Measurements from ENCODE around the gene NDUFA11. TPM values are rescaled to one million over a fixed set of nuclear protein-coding genes. Genes with fewer than 3 reads are reported as not detected.

Gene NDUFA11
- total and polyA plus RNA-seq, 7 donors = 242 to 450 (median 395) TPM

DNA sequence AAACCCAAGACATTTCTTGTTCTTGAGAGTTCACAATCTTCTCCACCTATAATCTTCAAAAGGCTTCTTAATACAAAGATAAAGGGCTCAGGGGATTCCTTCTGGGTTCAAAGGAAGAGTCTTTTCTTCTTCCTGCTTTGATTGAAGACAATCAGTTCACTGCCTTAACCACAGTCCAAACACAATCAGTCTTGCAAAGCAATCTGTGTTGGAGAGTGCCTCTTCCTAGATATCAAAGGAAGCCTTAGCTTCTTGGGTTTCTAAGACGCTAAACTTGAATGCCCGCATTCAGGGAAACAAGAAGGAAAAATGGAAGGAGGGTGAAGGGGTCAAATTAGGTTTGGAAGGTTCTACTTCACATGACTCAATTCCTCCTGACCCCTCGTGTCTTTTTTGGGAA, 47.2 kb upstream of the NDUFA11 start:
- WGBS, 2 donors = 67 to 79% methylated on average over 3 of the region's 3 CpGs
- Histone ChIP-seq H3K9me3 (no peaks in the 10 kb centered on the region), H3K36me3 (no peaks in the 10 kb centered on the region), H3K4me1 (peaks cover 0 to 100% (median 98%) of the 10 kb centered on the region in 4 donors), H3K4me3 (no peak overlapping the region), H3K27me3 (no peaks in the 10 kb centered on the region), H3K27ac (peak overlapping the region; percentile 85 to 92 (median 88))
- TF ChIP-seq POLR2AphosphoS5 (IDR thresholded peaks at IDR 0.05) = no peak
- TF ChIP-seq EP300 (IDR thresholded peaks at IDR 0.05) = no peak
- TF ChIP-seq POLR2A (IDR thresholded peaks at IDR 0.05) = no peak
- TF ChIP-seq CTCF (IDR thresholded peaks at IDR 0.05) = no peak
- no peak for DNase-seq
- intact Hi-C loops (cut with DNase I) = no loop called here

DNA sequence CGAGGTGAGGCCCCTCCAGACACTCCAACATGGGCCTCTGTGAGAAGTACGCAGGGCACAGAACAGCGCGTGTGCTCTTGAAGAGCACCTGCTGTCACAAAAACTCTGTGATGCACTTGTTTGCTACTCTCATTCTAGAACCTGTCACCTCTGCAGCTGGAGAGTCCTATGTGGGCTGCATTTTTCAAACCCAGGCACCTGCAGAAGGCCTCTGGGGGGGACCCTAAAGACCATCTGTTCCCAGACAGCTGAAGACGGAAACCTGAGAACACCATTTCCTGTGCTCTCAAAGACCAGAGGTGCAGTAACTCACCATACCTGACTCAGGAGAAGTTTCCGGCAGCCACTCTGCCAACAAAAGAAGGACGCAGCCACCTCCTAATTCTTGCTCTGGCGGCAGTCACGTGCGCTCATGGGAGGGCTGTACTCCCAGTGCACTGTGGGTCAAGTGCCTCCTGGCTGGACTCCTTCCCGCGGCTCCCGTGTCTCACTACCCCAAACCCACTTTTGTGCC, 46.3 kb upstream of the NDUFA11 start:
- intact Hi-C loops (cut with DNase I) = no loop called here
- no peaks in the 10 kb centered on the region for H3K36me3 ChIP-seq
- 65 to 92% methylated on average over 13 of the region's 13 CpGs for WGBS, 2 donors

GRCh38 chr19:5948752-5949564, 45.4 kb upstream of the NDUFA11 start:
- no peak for TF ChIP-seq POLR2A (IDR thresholded peaks at IDR 0.05)
- peak; percentile 60 to 76 (median 70) for TF ChIP-seq POLR2AphosphoS5 (IDR thresholded peaks at IDR 0.05)
- peak in 1 of 4 experiments; percentile 11 for TF ChIP-seq CTCF (IDR thresholded peaks at IDR 0.05)
- peak in 2 of 4 donors; percentile 20 to 26 for TF ChIP-seq EP300 (IDR thresholded peaks at IDR 0.05)
- 61 to 84% methylated on average over 13 of the region's 13 CpGs for WGBS, 2 donors
- H3K4me1 ChIP-seq = peaks cover 0 to 95% (median 92%) of the 10 kb centered on the region in 4 donors
- intact Hi-C loops (cut with DNase I) = no loop called here
- peak overlapping the region; percentile 85 to 92 (median 88) for H3K27ac ChIP-seq
- H3K4me3 ChIP-seq = no peak overlapping the region
- DNase-seq = peak; percentile 90
- no peaks in the 10 kb centered on the region for H3K9me3 ChIP-seq
- H3K36me3 ChIP-seq = no peaks in the 10 kb centered on the region
- H3K27me3 ChIP-seq = no peaks in the 10 kb centered on the region

More for the DNA sequence above, 46.3 kb upstream of the NDUFA11 start:
- TF ChIP-seq EP300 (IDR thresholded peaks at IDR 0.05) = no peak
- TF ChIP-seq POLR2AphosphoS5 (IDR thresholded peaks at IDR 0.05) = peak in 1 of 4 donors; percentile 6
- no peak for DNase-seq
- Histone ChIP-seq H3K4me1 (peaks cover 0 to 95% (median 92%) of the 10 kb centered on the region in 4 donors), H3K27me3 (no peaks in the 10 kb centered on the region), H3K4me3 (no peak overlapping the region), H3K9me3 (no peaks in the 10 kb centered on the region), H3K27ac (peak overlapping the region; percentile 85 to 92 (median 88))

GRCh38 chr19:5947435-5947834, 43.8 kb upstream of the NDUFA11 start:
- no peaks in the 10 kb centered on the region for H3K36me3 ChIP-seq
- H3K9me3 ChIP-seq = no peaks in the 10 kb centered on the region
- H3K27me3 ChIP-seq = no peaks in the 10 kb centered on the region
- 73 to 76% methylated on average over 13 of the region's 13 CpGs for WGBS, 2 donors
- H3K4me3 ChIP-seq = peak overlapping the region in 2 of 4 donors; percentile 1 to 5
- H3K27ac ChIP-seq = peak overlapping the region; percentile 85 to 92 (median 88)
- intact Hi-C loops (cut with DNase I) = no loop called here
- peak; percentile 94 for DNase-seq
- no peak for TF ChIP-seq POLR2A (IDR thresholded peaks at IDR 0.05)
- TF ChIP-seq POLR2AphosphoS5 (IDR thresholded peaks at IDR 0.05) = peak in 3 of 4 donors; percentile 35 to 61 (median 52)
- TF ChIP-seq EP300 (IDR thresholded peaks at IDR 0.05) = peak in 2 of 4 donors; percentile 6 to 52
- TF ChIP-seq CTCF (IDR thresholded peaks at IDR 0.05) = no peak
- H3K4me1 ChIP-seq = peaks cover 0 to 95% (median 92%) of the 10 kb centered on the region in 4 donors

- H3K36me3 ChIP-seq = peaks cover 0 to 27% (median 9%) of the 10 kb centered on the region in 4 donors
- H3K9me3 ChIP-seq = no peaks in the 10 kb centered on the region
- intact Hi-C loops (cut with DNase I) = loop anchor here (5.0 kb wide), 1 partner anchor 36 kb away; no protein-coding TSS in a partner anchor
- TF ChIP-seq EP300 (IDR thresholded peaks at IDR 0.05) (no peak), POLR2A (IDR thresholded peaks at IDR 0.05) (no peak), CTCF (IDR thresholded peaks at IDR 0.05) (no peak), POLR2AphosphoS5 (IDR thresholded peaks at IDR 0.05) (no peak)
- H3K4me1 ChIP-seq = peaks cover 0 to 79% (median 67%) of the 10 kb centered on the region in 4 donors
- H3K4me3 ChIP-seq = no peak overlapping the region
- 76 to 88% methylated on average over 10 of the region's 10 CpGs for WGBS, 2 donors
- no peaks in the 10 kb centered on the region for H3K27me3 ChIP-seq
- no peak for DNase-seq
- peak overlapping the region; percentile 61 to 78 (median 76) for H3K27ac ChIP-seq
Measured at GRCh38 chr19:5943623-5944022, 40.0 kb upstream of the NDUFA11 start.

All from sigmoid colon (tissue), 7 donors.